ENCODE results near the gene SNX25. TPM values are rescaled to one million over a fixed set of nuclear protein-coding genes. Genes with fewer than 3 reads are reported as not detected.

The SNX25 gene
- total RNA-seq, 4 donors from 2014 or later: 5.5 to 18.9 (median 7.5) TPM

DNA sequence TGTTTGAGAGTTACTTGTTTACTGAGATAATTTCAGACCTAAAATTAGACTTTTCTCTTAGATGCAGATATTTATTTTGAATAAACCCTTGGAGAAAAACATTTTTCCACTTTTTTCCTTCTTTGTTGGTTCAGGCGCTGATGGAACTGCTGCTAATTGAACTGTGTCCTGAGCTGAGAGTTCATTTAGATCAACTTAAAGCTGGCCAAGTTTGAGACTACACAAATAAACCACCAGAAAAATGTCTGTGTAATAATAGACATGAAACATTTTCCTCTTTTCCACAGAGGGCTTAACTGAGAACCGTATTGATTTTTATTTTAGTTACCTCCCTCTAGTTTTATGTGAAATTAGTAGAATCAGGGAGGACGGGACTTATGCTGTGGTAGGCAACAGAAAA lies 153.9 kb downstream of the SNX25 start:
- Histone ChIP-seq H3K4me3 (no peak overlapping the region), H3K27ac (no peak overlapping the region), H3K36me3 (peaks cover 0 to 43% (median 0%) of the 10 kb centered on the region in 3 donors), H3K4me1 (no peaks in the 10 kb centered on the region), H3K27me3 (no peaks in the 10 kb centered on the region), H3K9me3 (no peaks in the 10 kb centered on the region)
- intact Hi-C loops (cut with DNase I): no loop called here
- 69 to 75% methylated on average over 3 of the region's 3 CpGs for WGBS, 2 donors
- TF ChIP-seq, protein P1, sequence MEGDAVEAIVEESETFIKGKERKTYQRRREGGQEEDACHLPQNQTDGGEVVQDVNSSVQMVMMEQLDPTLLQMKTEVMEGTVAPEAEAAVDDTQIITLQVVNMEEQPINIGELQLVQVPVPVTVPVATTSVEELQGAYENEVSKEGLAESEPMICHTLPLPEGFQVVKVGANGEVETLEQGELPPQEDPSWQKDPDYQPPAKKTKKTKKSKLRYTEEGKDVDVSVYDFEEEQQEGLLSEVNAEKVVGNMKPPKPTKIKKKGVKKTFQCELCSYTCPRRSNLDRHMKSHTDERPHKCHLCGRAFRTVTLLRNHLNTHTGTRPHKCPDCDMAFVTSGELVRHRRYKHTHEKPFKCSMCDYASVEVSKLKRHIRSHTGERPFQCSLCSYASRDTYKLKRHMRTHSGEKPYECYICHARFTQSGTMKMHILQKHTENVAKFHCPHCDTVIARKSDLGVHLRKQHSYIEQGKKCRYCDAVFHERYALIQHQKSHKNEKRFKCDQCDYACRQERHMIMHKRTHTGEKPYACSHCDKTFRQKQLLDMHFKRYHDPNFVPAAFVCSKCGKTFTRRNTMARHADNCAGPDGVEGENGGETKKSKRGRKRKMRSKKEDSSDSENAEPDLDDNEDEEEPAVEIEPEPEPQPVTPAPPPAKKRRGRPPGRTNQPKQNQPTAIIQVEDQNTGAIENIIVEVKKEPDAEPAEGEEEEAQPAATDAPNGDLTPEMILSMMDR (IDR thresholded peaks at IDR 0.05): no peak
- no peak for TF ChIP-seq POLR2A (IDR thresholded peaks at IDR 0.05)
- no peak for DNase-seq

DNA sequence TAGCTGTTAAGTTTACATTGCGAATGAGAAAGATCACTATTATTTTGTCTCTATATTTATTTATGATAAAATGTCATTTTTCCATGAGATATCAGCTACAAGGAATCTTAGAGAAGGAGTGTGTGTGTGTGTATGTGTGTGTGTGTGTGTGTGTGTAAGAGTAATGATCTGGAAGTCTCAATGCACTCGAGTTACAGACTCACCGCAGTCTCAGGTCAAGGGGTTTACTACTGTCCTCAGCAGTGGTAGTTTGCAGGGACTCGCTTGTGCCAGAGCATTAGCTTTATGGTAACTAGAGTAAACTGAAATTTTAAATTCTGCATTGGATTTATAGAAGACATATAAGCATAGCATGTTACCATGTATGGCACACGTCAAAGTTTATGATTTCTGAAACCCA lies 155.5 kb downstream of the SNX25 start:
- intact Hi-C loops (cut with DNase I): no loop called here
- TF ChIP-seq, protein P1 (IDR thresholded peaks at IDR 0.05): no peak
- TF ChIP-seq POLR2A (IDR thresholded peaks at IDR 0.05): no peak

DNA sequence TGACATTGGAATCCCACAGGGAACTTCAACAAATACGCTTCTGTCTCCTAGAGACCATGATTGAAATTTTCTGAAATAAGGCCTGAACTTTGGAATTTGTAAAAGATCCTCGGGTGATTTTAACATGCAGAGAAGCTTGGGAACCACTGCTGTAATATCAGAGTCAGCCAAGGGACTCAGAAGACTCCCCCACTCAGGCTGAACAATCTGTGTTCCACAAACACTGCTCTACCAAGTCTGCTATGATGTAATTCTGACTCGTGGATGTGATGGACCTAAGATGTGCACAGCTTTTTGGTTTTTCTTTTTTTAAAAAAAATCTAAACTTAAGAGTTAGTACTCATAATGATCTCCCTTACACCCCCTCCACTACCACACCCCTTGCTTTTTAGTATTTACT lies 160.3 kb downstream of the SNX25 start:
- no peak for DNase-seq
- Histone ChIP-seq H3K36me3 (peaks cover 0 to 45% (median 0%) of the 10 kb centered on the region in 3 donors), H3K4me3 (no peak overlapping the region), H3K27ac (no peak overlapping the region), H3K27me3 (no peaks in the 10 kb centered on the region), H3K4me1 (no peaks in the 10 kb centered on the region), H3K9me3 (no peaks in the 10 kb centered on the region)
- no peak for TF ChIP-seq POLR2A (IDR thresholded peaks at IDR 0.05)
- TF ChIP-seq, protein P1 (IDR thresholded peaks at IDR 0.05): no peak
- 83 to 90% methylated on average over 2 to 3 of the region's 3 CpGs for WGBS, 2 donors
- intact Hi-C loops (cut with DNase I): no loop called here

More for the DNA sequence above, 155.5 kb downstream of the SNX25 start:
- H3K27me3 ChIP-seq: no peaks in the 10 kb centered on the region
- H3K36me3 ChIP-seq: peaks cover 0 to 37% (median 0%) of the 10 kb centered on the region in 3 donors
- WGBS, 2 donors: 91 to 95% methylated on average over 5 of the region's 5 CpGs
- no peak for DNase-seq
- H3K27ac ChIP-seq: no peak overlapping the region
- no peaks in the 10 kb centered on the region for H3K4me1 ChIP-seq
- H3K9me3 ChIP-seq: no peaks in the 10 kb centered on the region
- H3K4me3 ChIP-seq: no peak overlapping the region

DNA sequence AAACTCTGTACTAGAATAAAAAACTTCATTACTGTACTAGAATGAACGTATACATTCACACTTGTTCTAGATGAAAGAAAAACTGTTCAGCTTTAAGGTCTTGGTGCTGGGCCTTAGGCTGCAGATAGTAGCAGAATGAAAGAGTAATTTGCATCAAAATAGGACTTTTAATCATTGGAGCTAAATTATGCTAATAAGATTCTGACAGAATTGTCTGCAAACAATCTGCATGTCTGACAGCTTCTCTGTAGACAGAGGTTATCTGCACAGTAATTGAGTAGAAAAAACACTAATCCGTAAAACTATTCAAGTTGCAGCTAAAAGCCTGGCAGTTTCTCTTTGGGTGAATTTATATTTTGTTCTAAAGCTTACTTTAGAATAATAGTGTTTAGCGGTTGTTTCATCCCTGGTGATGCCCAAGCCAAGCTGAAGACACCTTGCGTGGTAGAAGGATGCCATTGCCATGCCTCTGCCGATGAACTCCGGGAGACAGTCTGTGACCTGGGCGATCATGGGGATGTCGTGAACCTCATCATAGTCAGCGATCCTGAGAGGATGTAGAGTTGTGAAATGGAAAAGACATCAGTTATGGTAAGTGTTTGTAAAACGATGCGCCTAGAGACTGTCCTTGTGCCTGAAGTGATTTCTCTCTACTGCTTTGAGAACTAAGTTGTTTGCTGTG lies 161.0 kb downstream of the SNX25 start:
- WGBS, 2 donors: 95 to 97% methylated on average over 11 of the region's 11 CpGs
- intact Hi-C loops (cut with DNase I): no loop called here

DNA sequence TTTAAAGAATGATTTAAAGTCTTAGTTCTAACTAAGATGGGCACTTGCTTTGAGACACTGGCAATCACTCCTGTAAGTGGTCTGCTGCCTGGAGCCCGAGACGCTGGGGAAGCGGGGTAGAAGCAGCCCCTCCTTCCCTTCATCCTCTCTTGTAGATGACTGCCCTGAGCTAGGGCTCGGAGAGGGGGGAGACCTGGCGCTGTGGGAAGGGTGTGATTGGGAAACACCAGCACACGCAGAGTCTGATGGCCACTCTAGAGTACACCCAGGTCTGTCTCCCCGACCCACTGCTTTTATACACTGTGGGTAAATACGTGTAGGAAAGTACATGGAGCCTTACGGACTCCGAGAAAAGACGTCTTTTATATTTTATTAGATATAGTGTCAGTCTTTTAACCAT lies 162.3 kb downstream of the SNX25 start:
- intact Hi-C loops (cut with DNase I): no loop called here
- TF ChIP-seq POLR2A (IDR thresholded peaks at IDR 0.05): no peak
- TF ChIP-seq, protein P1 (IDR thresholded peaks at IDR 0.05): no peak
- Histone ChIP-seq H3K27me3 (no peaks in the 10 kb centered on the region), H3K27ac (no peak overlapping the region), H3K36me3 (peaks cover 0 to 45% (median 0%) of the 10 kb centered on the region in 3 donors), H3K4me3 (no peak overlapping the region), H3K9me3 (no peaks in the 10 kb centered on the region), H3K4me1 (no peaks in the 10 kb centered on the region)
- WGBS, 2 donors: 92 to 96% methylated on average over 11 of the region's 11 CpGs
- no peak for DNase-seq

More for the DNA sequence above, 161.0 kb downstream of the SNX25 start:
- Histone ChIP-seq H3K9me3 (no peaks in the 10 kb centered on the region), H3K27ac (no peak overlapping the region), H3K4me1 (no peaks in the 10 kb centered on the region), H3K27me3 (no peaks in the 10 kb centered on the region), H3K36me3 (peaks cover 0 to 45% (median 0%) of the 10 kb centered on the region in 3 donors), H3K4me3 (no peak overlapping the region)
- no peak for TF ChIP-seq POLR2A (IDR thresholded peaks at IDR 0.05)
- TF ChIP-seq, protein P1 (IDR thresholded peaks at IDR 0.05): no peak
- DNase-seq: no peak

Data from esophagus squamous epithelium (tissue), 5 donors.